CD14-positive monocyte (primary cell): ENCODE data around the gene VTI1A. TPM values are rescaled to one million over a fixed set of nuclear protein-coding genes. Genes with fewer than 3 reads are reported as not detected.

Experiments
- DNase-seq, 3 donors: peaks; one replicate each; pipeline ENCODE4 v3.0.0-alpha.2; 2011 to 2022
- H2AFZ ChIP-seq: 2 replicates; pipeline ENCODE4 v1.6.0; 2012; ENCODE audit warnings: mild to moderate bottlenecking, low read depth, low read length, inconsistent platforms; ENCODE audit not compliant: insufficient read depth, poor library complexity, severe bottlenecking
- H3K27ac ChIP-seq, 2 donors: 1 replicate in 1 of 2; 2 replicates in 1 of 2; pipeline ENCODE4 v1.5.1; 2012 to 2013; ENCODE audit warnings: low read length in 2 of 2, control low read depth in 1 of 2, inconsistent platforms in 1 of 2, low read depth in 1 of 2, mild to moderate bottlenecking in 1 of 2
- H3K27me3 ChIP-seq, 2 donors: one replicate each; pipeline versions ENCODE4 v1.6.0 to v1.6.1; 2011 to 2013; ENCODE audit warnings: low read length in 2 of 2; ENCODE audit not compliant: control insufficient read depth in 2 of 2, insufficient read depth in 2 of 2
- H3K36me3 ChIP-seq, 2 donors: replicated peaks in 1 of 2; 1 replicate in 1 of 2; 2 replicates in 1 of 2; pipeline versions ENCODE4 v1.5.1 to v1.6.1; 2012 to 2013; ENCODE audit warnings: low read length in 2 of 2, control low read depth in 1 of 2, inconsistent platforms in 1 of 2, mild to moderate bottlenecking in 1 of 2; ENCODE audit not compliant: insufficient read depth in 2 of 2, control insufficient read depth in 1 of 2
- H3K4me1 ChIP-seq, 2 donors: 1 replicate in 1 of 2; 2 replicates in 1 of 2; pipeline versions ENCODE4 v1.5.1 to v1.6.1; 2012 to 2013; ENCODE audit warnings: low read length in 2 of 2, control low read depth in 1 of 2, inconsistent platforms in 1 of 2, mild to moderate bottlenecking in 1 of 2, moderate library complexity in 1 of 2; ENCODE audit not compliant: insufficient read depth in 2 of 2, control insufficient read depth in 1 of 2
- H3K4me2 ChIP-seq: replicated peaks from 2 replicates; pipeline ENCODE3; 2012; ENCODE audit warnings: low read length, moderate library complexity, mild to moderate bottlenecking; ENCODE audit not compliant: poor library complexity, severe bottlenecking; ENCODE audit errors: extremely low read depth
- H3K4me3 ChIP-seq, 3 experiments: fragments of 200-600 bp in 1 of 3; sonication (generic) in 1 of 3; replicated peaks in 1 of 3; 1 replicate in 2 of 3; 2 replicates in 1 of 3; pipeline ENCODE4 v1.5.1; 2011 to 2013; ENCODE audit warnings: low read length in 3 of 3, mild to moderate bottlenecking in 3 of 3, control low read depth in 2 of 3, low read depth in 2 of 3, inconsistent platforms in 1 of 3, moderate library complexity in 1 of 3
- H3K79me2 ChIP-seq: 2 replicates; pipeline ENCODE4 v1.6.0; 2012; ENCODE audit warnings: mild to moderate bottlenecking, control low read depth, inconsistent platforms, low read length, moderate library complexity; ENCODE audit not compliant: insufficient read depth
- H3K9ac ChIP-seq: 2 replicates; pipeline ENCODE4 v1.6.0; 2017; ENCODE audit warnings: low read length, mild to moderate bottlenecking; ENCODE audit not compliant: insufficient read depth, poor library complexity, severe bottlenecking
- H3K9me3 ChIP-seq, 2 donors: replicated peaks in 1 of 2; 1 replicate in 1 of 2; 2 replicates in 1 of 2; pipeline versions ENCODE4 v1.5.1 to v1.6.1; 2012 to 2013; ENCODE audit warnings: low read length in 2 of 2, control low read depth in 1 of 2; ENCODE audit not compliant: control insufficient read depth in 1 of 2, insufficient read depth in 1 of 2
- H4K20me1 ChIP-seq: 2 replicates; pipeline ENCODE4 v1.6.0; 2012; ENCODE audit warnings: mild to moderate bottlenecking, low read length, control low read depth, moderate library complexity; ENCODE audit not compliant: insufficient read depth
- H3K27ac Mint-ChIP-seq, 7 donors: one replicate each; pipeline ENCODE4 v1.8.0; 2020; ENCODE audit warnings: mild to moderate bottlenecking in 7 of 7, mixed read lengths in 7 of 7, moderate library complexity in 6 of 7, inconsistent platforms in 2 of 7
- H3K27me3 Mint-ChIP-seq, 3 donors: one replicate each; pipeline ENCODE4 v1.8.0; 2021 to 2022; ENCODE audit warnings: low read depth in 3 of 3, mild to moderate bottlenecking in 3 of 3, mixed read lengths in 3 of 3, moderate library complexity in 3 of 3, inconsistent platforms in 1 of 3
- H3K36me3 Mint-ChIP-seq, 2 donors: one replicate each; pipeline ENCODE4 v1.8.0; 2020; ENCODE audit warnings: mixed read lengths in 2 of 2, inconsistent platforms in 1 of 2, mild to moderate bottlenecking in 1 of 2
- H3K4me1 Mint-ChIP-seq: one replicate; pipeline ENCODE4 v1.8.0; 2020; ENCODE audit warnings: mild to moderate bottlenecking, mixed read lengths
- H3K4me3 Mint-ChIP-seq, 2 donors: one replicate each; pipeline ENCODE4 v1.8.0; 2020; ENCODE audit warnings: mild to moderate bottlenecking in 2 of 2, mixed read lengths in 2 of 2, moderate library complexity in 1 of 2
- H3K9me3 Mint-ChIP-seq, 7 donors: one replicate each; pipeline ENCODE4 v1.8.0; 2020 to 2022; ENCODE audit warnings: mixed read lengths in 7 of 7, mild to moderate bottlenecking in 6 of 7, moderate library complexity in 6 of 7, inconsistent platforms in 2 of 7
- CTCF ChIP-seq: fragments of 200-600 bp; IDR thresholded peaks from one replicate; pipeline ENCODE4 v1.8.0; 2022; ENCODE audit warnings: antibody characterized with exemption, mild to moderate bottlenecking
- WGBS: methylation state at CpG from one replicate; pipeline ENCODE4 v1.1.5; 2013; ENCODE audit warnings: missing lambda C conversion rate; ENCODE audit not compliant: insufficient coverage; 5-methylcytosine and 5-hydroxymethylcytosine counted together
- intact Hi-C, 2 donors: fragments of 100-400 bp; cut with micrococcal nuclease; formaldehyde crosslinking; loops; one replicate each; pipeline versions ENCODE4 v1.15.0 to v1.15.1; 2023
- polyA plus RNA-seq, 3 donors: library from polyadenylated mRNA; depleted of rRNA in 1 of 3; unstranded in 2 of 3; stranded (reverse) in 1 of 3; fragments of 300-500 nt in 2 of 3; fragments of >200 nt in 1 of 3; fragmentation: Illumina TruSeq in 2 of 3; gene quantifications; 1 replicate in 2 of 3; 2 replicates in 1 of 3; pipeline ENCODE4 v1.2.3, GENCODE V29; 2012 to 2021

Gene VTI1A
- polyA plus RNA-seq, 3 donors = 23.6 to 25.4 (median 24.1) TPM

- DNase-seq = peak; percentile 24 to 32 (median 25)
- Mint-ChIP-seq H3K4me1 (peaks cover 45% of the 10 kb centered on the region), H3K27me3 (peaks cover 23 to 49% (median 45%) of the 10 kb centered on the region in 3 donors)
Measured at GRCh38 chr10:112857493-112857892, 410.5 kb downstream of the VTI1A start.

GRCh38 chr10:112858986-112859651 lies 412.1 kb downstream of the VTI1A start:
- no peaks in the 10 kb centered on the region for H3K79me2 ChIP-seq
- intact Hi-C loops = loop anchor here in 1 of 2 donors (10.0 kb wide), 2 partner anchors 96 to 236 kb away; partner anchors contain the start of gene TCF7L2
- no peak for DNase-seq
- H3K9ac ChIP-seq = no peak overlapping the region
- H2AFZ ChIP-seq = no peak overlapping the region
- no peaks in the 10 kb centered on the region for H4K20me1 ChIP-seq
- H3K27ac ChIP-seq = no peak overlapping the region
- no peak overlapping the region for H3K4me2 ChIP-seq
- Mint-ChIP-seq H3K27me3 (peaks cover 23 to 40% (median 39%) of the 10 kb centered on the region in 3 donors), H3K27ac (peak overlapping the region in 2 of 7 donors; percentile 25 to 27), H3K9me3 (peaks cover 6 to 18% (median 11%) of the 10 kb centered on the region in 7 donors), H3K4me1 (peaks cover 29% of the 10 kb centered on the region), H3K4me3 (peak overlapping the region in 1 of 2 donors; percentile 35), H3K36me3 (peaks cover 7 to 15% of the 10 kb centered on the region in 2 donors)
- TF ChIP-seq CTCF = no peak
- H3K4me3 ChIP-seq = no peak overlapping the region
- H3K27me3 ChIP-seq = peaks cover 4 to 16% of the 10 kb centered on the region in 2 donors
- no peaks in the 10 kb centered on the region for H3K36me3 ChIP-seq
- peaks cover 5% of the 10 kb centered on the region in 2 donors for H3K9me3 ChIP-seq
- H3K4me1 ChIP-seq = peaks cover 28 to 35% of the 10 kb centered on the region in 2 donors
- 80% methylated on average over 1 of the region's 10 CpGs for WGBS

More at GRCh38 chr10:112857493-112857892, 410.5 kb downstream of the VTI1A start:
- H3K36me3 Mint-ChIP-seq = peaks cover 10 to 21% of the 10 kb centered on the region in 2 donors
- intact Hi-C loops = loop anchor here in 1 of 2 donors (10.0 kb wide), 2 partner anchors 97 to 237 kb away; partner anchors contain the start of gene TCF7L2
- Histone ChIP-seq H3K9ac (no peak overlapping the region), H3K4me3 (no peak overlapping the region), H3K79me2 (no peaks in the 10 kb centered on the region), H4K20me1 (no peaks in the 10 kb centered on the region), H3K4me1 (peaks cover 44 to 51% of the 10 kb centered on the region in 2 donors), H3K27me3 (peaks cover 7 to 18% of the 10 kb centered on the region in 2 donors), H3K27ac (no peak overlapping the region), H3K9me3 (no peaks in the 10 kb centered on the region), H3K4me2 (no peak overlapping the region), H3K36me3 (no peaks in the 10 kb centered on the region), H2AFZ (no peak overlapping the region)
- TF ChIP-seq CTCF = no peak
- peaks cover 3 to 10% (median 5%) of the 10 kb centered on the region in 7 donors for H3K9me3 Mint-ChIP-seq
- no CpG with 5 or more reads among the region's 5 CpGs for WGBS
- peak overlapping the region in 5 of 7 donors; percentile 4 to 71 (median 31) for H3K27ac Mint-ChIP-seq
- H3K4me3 Mint-ChIP-seq = peak overlapping the region in 1 of 2 donors; percentile 37
